Stomach (tissue), 4 donors: Measurements from ENCODE around the gene SPDYC.

Source experiments
- CTCF ChIP-seq, 7 experiments: fragments of 450-650 bp in 4 of 7; fragments of 200-600 bp in 3 of 7; sonication (generic) in 3 of 7; IDR thresholded peaks; one replicate each; pipeline ENCODE4 v1.5.1; 2016 to 2019; ENCODE audit warnings: antibody characterized with exemption in 7 of 7, control low read depth in 2 of 7, mild to moderate bottlenecking in 1 of 7
- POLR2A ChIP-seq, 4 donors: fragments of 450-650 bp; IDR thresholded peaks; one replicate each; pipeline ENCODE4 v1.6.1; 2016; ENCODE audit warnings: antibody characterized with exemption in 4 of 4, control low read depth in 2 of 4, mild to moderate bottlenecking in 1 of 4, moderate library complexity in 1 of 4
- POLR2AphosphoS5 ChIP-seq, 3 donors: sonication (generic); formaldehyde crosslinking; IDR thresholded peaks; one replicate each; pipeline ENCODE4 v1.6.1; 2016; ENCODE audit warnings: antibody characterized with exemption in 3 of 3

GRCh38 chr11:65150509-65151299 lies 19.3 kb upstream of the SPDYC start:
- TF ChIP-seq CTCF (IDR thresholded peaks at IDR 0.05) (no peak), POLR2AphosphoS5 (IDR thresholded peaks at IDR 0.05) (peak in 1 of 3 donors; percentile 49), POLR2A (IDR thresholded peaks at IDR 0.05) (no peak)
